ENCODE measurements around the gene ADNP. TPM values are rescaled to one million over a fixed set of nuclear protein-coding genes. Genes with fewer than 3 reads are reported as not detected.
A peak's percentile ranks its signal among the peaks of the same experiment; 100 is the strongest.
"Not testable (repeated sequence)": the region's sequence is repeated elsewhere in the genome, so short reads cannot be mapped to it uniquely, and the experiment has no call there.

The ADNP gene
- total RNA-seq, 1 donor from 2014 or later: 92.7 TPM

GRCh38 chr20:50883856-50884255 is 47.4 kb downstream of the ADNP start:
- Mint-ChIP-seq H3K27ac (ENCODE audit: unreplicated experiment) (no peak overlapping the region), H3K4me3 (ENCODE audit: unreplicated experiment) (no peak overlapping the region), H3K9me3 (ENCODE audit: unreplicated experiment) (no peaks in the 10 kb centered on the region), H3K36me3 (ENCODE audit: low read depth, unreplicated experiment) (peaks cover 4% of the 10 kb centered on the region), H3K4me1 (ENCODE audit: unreplicated experiment) (peaks cover 12% of the 10 kb centered on the region), H3K27me3 (ENCODE audit: unreplicated experiment) (peaks cover 6% of the 10 kb centered on the region)
- TF ChIP-seq CTCF (IDR thresholded peaks at IDR 0.05; ENCODE audit: unreplicated experiment): no peak
- no peak for DNase-seq (ENCODE audit: low spot score)

- not testable (repeated sequence) for H3K4me3 Mint-ChIP-seq (ENCODE audit: unreplicated experiment); DNase-seq (ENCODE audit: low spot score)
Observed at GRCh38 chr20:50881759-50882424, 49.3 kb downstream of the ADNP start.

GRCh38 chr20:50879649-50880550 is 51.3 kb downstream of the ADNP start:
- peaks cover 8% of the 10 kb centered on the region for H3K27me3 Mint-ChIP-seq (ENCODE audit: unreplicated experiment)
- TF ChIP-seq CTCF (IDR thresholded peaks at IDR 0.05; ENCODE audit: unreplicated experiment): no peak
- DNase-seq (ENCODE audit: low spot score): no peak
- H3K27ac Mint-ChIP-seq (ENCODE audit: unreplicated experiment): no peak overlapping the region
- H3K4me1 Mint-ChIP-seq (ENCODE audit: unreplicated experiment): peaks cover 34% of the 10 kb centered on the region
- no peak overlapping the region for H3K4me3 Mint-ChIP-seq (ENCODE audit: unreplicated experiment)
- no peaks in the 10 kb centered on the region for H3K9me3 Mint-ChIP-seq (ENCODE audit: unreplicated experiment)
- H3K36me3 Mint-ChIP-seq (ENCODE audit: low read depth, unreplicated experiment): no peaks in the 10 kb centered on the region

More at GRCh38 chr20:50881759-50882424, 49.3 kb downstream of the ADNP start:
- H3K27me3 Mint-ChIP-seq (ENCODE audit: unreplicated experiment); H3K9me3 Mint-ChIP-seq (ENCODE audit: unreplicated experiment); H3K27ac Mint-ChIP-seq (ENCODE audit: unreplicated experiment); H3K36me3 Mint-ChIP-seq (ENCODE audit: low read depth, unreplicated experiment): not testable (repeated sequence)
- H3K4me1 Mint-ChIP-seq (ENCODE audit: unreplicated experiment): peaks cover 22% of the 10 kb centered on the region

GRCh38 chr20:50877232-50877743 is 53.9 kb downstream of the ADNP start:
- Mint-ChIP-seq H3K36me3 (ENCODE audit: low read depth, unreplicated experiment) (peaks cover 5% of the 10 kb centered on the region), H3K9me3 (ENCODE audit: unreplicated experiment) (no peaks in the 10 kb centered on the region), H3K4me3 (ENCODE audit: unreplicated experiment) (peak overlapping the region; percentile 25), H3K27me3 (ENCODE audit: unreplicated experiment) (peaks cover 11% of the 10 kb centered on the region), H3K27ac (ENCODE audit: unreplicated experiment) (peak overlapping the region; percentile 92), H3K4me1 (ENCODE audit: unreplicated experiment) (peaks cover 53% of the 10 kb centered on the region)
- no peak for TF ChIP-seq CTCF (IDR thresholded peaks at IDR 0.05; ENCODE audit: unreplicated experiment)
- DNase-seq (ENCODE audit: low spot score): no peak

GRCh38 chr20:50876816-50877215 is 54.4 kb downstream of the ADNP start:
- Mint-ChIP-seq H3K36me3 (ENCODE audit: low read depth, unreplicated experiment) (peaks cover 5% of the 10 kb centered on the region), H3K4me3 (ENCODE audit: unreplicated experiment) (no peak overlapping the region), H3K27ac (ENCODE audit: unreplicated experiment) (peak overlapping the region; percentile 41), H3K4me1 (ENCODE audit: unreplicated experiment) (peaks cover 54% of the 10 kb centered on the region), H3K27me3 (ENCODE audit: unreplicated experiment) (peaks cover 14% of the 10 kb centered on the region), H3K9me3 (ENCODE audit: unreplicated experiment) (no peaks in the 10 kb centered on the region)
- TF ChIP-seq CTCF (IDR thresholded peaks at IDR 0.05; ENCODE audit: unreplicated experiment): no peak
- no peak for DNase-seq (ENCODE audit: low spot score)
